Measurements from ENCODE around the gene MRPL53.

DNA sequence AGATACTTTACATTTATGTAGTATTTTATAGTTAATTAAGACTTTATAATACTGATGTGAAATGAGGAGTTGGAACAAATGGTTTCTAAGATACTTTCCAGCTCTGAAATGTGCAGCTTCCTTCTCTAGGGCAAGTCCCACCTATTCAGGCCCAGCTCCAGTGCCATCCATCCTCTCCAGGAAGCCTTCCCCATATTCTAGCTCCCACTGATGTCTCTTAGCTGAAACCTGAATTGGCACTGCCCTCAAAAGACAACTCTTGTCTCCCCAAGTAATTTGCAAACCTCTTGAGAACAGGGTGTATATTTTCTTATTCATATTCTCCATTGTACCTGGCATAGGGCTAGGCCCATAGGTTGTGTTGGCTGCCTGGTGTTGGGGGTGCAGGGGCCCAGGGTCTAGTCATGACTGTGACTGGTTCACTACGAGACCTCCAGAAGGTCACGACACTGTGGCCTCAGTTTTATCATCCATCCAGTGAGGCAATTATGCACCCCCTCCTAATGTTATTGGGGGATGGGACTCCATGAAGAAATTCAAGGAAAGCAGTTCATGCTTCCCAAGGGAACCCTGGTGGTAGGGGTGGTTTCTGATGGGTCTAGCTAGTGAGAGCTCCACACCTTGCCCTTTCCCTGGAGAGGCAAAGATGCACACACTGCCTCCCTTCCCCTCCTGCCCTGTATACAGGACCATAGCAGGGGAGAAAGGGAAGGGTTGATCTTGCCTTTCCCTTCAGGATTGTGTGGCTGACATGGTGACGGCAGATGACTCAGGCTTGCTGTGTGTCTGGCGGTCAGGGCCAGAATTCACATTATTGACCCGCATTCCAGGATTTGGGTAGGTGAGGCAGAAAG lies 48.1 kb downstream of the MRPL53 start:
- TF ChIP-seq CTCF (IDR thresholded peaks at IDR 0.05) (no peak), POLR2A (IDR thresholded peaks at IDR 0.05) (no peak)
